Right ventricle myocardium inferior (tissue), 1 donor: Measurements from ENCODE around the gene SLC8A1. TPM values are rescaled to one million over a fixed set of nuclear protein-coding genes. Genes with fewer than 3 reads are reported as not detected.

Source experiments
- ATAC-seq: fragments of 200-7000 bp; cut with Tn5 transposase; one replicate; pipeline ENCODE4 v1.9.1; 2020; ENCODE audit warnings: mild to moderate bottlenecking, moderate library complexity
- DNase-seq: peaks from one replicate; pipeline ENCODE4 v3.0.0; 2021; ENCODE audit errors: missing footprints
- intact Hi-C: fragments of 100-400 bp; cut with DNase I; formaldehyde crosslinking; loops from one replicate; pipeline ENCODE4 v1.11.0; 2022
- total RNA-seq: library from RNA; stranded (reverse); fragmentation: NEBNext Ultra II Directional; extraction: Animal tissue kit (Norgen Biotek cat#: 25700); gene quantifications from one replicate; pipeline ENCODE4 v1.2.1, GENCODE V29; 2021
- donor health status: DM: no; HTN: yes; CAD: no; lungs with severe emphysema.

Gene SLC8A1
- total RNA-seq, 1 donor from 2014 or later, result 999 TPM

- no peak for ATAC-seq
- intact Hi-C loops, result no loop called here
- DNase-seq, result no peak
Observed at GRCh38 chr2:40434731-40435271, 17.1 kb downstream of the SLC8A1 start.

- DNase-seq, result no peak
- intact Hi-C loops, result no loop called here
- peak; percentile 35 for ATAC-seq
Observed at GRCh38 chr2:40433736-40434135, 18.2 kb downstream of the SLC8A1 start.

DNA sequence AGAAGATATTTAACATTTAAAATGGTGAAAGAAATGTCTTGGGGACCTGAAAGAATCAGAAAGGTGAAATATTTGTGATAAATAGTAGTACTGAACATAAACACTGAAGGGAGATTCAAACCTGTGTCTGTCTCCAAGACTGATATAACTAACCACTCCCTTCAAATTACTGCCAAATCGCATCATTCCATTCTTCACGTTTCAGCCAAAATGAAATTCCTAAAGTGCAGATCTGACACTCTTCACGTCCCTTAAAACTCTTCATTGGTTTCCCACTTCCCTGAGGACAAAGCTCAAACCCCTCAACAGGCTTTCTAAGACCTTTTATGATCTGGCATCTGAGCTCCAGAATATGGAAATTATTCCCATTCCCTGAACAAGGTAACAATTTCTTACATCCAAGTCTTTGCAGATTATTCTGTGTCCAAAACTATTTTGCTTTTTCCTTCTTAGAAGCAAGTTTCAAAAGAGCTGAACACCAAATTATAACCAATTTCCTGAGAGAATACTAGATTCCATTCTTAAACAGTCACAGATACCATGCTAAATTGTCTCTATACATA is 18.9 kb downstream of the SLC8A1 start:
- no peak for ATAC-seq
- intact Hi-C loops, result no loop called here

GRCh38 chr2:40431600-40431955 is 20.3 kb downstream of the SLC8A1 start:
- ATAC-seq (peak; percentile 65), DNase-seq (peak; percentile 70)
- intact Hi-C loops, result no loop called here

More for the DNA sequence above, 18.9 kb downstream of the SLC8A1 start:
- no peak for DNase-seq

GRCh38 chr2:40430776-40431599 is 20.9 kb downstream of the SLC8A1 start:
- ATAC-seq (no peak), DNase-seq (no peak)
- intact Hi-C loops, result no loop called here

DNA sequence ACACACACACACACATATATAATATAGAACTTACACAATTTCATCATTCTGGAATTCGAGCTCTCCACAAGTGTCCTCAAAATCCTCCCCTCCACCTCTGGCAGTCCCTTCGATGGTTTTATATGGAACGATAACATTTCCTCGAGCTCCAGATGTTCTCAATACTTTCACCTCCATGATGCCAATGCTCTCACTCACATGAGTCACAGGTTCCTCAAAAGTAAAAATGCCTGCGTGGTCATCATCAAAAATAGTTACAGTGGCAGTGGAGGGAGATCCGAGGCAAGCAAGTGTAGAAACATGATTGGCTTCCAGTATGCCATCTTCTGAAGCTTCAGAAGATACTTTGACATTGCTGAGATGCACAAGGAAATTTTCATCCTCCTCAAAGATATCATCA is 23.5 kb downstream of the SLC8A1 start:
- intact Hi-C loops, result no loop called here
- no peak for DNase-seq
- no peak for ATAC-seq

GRCh38 chr2:40421631-40422297 is 30.1 kb downstream of the SLC8A1 start:
- intact Hi-C loops, result no loop called here
- DNase-seq (peak; percentile 61), ATAC-seq (peak; percentile 40)

GRCh38 chr2:40420478-40420877 is 31.4 kb downstream of the SLC8A1 start:
- no peak for ATAC-seq

GRCh38 chr2:40419364-40419762 is 32.5 kb downstream of the SLC8A1 start:
- DNase-seq (no peak), ATAC-seq (peak; percentile 12)
- intact Hi-C loops, result no loop called here

More at GRCh38 chr2:40420478-40420877, 31.4 kb downstream of the SLC8A1 start:
- no peak for DNase-seq
- intact Hi-C loops, result no loop called here

DNA sequence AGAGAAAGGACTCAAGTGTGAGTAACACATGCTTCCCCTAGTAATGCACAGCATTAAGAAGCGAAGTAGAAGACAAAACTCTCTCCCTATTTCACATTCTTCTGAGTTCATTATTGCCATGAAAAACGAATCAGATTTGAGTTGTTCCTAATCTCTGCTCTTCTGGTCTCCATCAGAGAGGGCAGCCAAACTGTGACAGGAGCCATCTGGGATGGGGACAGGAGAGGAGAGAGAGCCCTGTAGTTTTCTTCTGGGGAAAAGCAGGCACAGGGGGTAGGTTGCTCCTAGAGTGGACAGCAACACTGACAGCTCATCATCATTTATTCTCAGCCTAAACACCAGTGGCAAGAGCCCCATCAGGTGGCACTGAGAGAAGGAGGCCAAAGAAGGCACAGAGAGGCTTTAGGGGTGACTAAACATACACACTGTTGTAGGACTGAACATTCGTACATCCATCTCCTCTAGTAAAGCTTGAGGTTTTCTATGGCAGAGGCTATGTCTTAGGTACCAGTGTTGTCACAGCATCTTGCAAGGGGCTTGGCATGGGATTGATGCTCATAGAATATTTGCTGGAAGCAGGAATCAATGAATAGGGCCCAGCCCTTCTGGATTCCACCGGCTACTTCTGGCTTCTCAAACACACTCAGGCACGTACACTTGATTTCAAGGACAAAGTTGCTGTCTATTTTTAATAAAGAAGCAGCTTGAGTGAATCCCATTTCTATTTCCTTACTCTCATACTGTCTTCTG is 33.1 kb downstream of the SLC8A1 start:
- ATAC-seq (peak; percentile 21), DNase-seq (peak; percentile 46)
- intact Hi-C loops, result no loop called here

- intact Hi-C loops, result no loop called here
- DNase-seq (no peak), ATAC-seq (no peak)
Observed at GRCh38 chr2:40416486-40416885, 35.4 kb downstream of the SLC8A1 start.

DNA sequence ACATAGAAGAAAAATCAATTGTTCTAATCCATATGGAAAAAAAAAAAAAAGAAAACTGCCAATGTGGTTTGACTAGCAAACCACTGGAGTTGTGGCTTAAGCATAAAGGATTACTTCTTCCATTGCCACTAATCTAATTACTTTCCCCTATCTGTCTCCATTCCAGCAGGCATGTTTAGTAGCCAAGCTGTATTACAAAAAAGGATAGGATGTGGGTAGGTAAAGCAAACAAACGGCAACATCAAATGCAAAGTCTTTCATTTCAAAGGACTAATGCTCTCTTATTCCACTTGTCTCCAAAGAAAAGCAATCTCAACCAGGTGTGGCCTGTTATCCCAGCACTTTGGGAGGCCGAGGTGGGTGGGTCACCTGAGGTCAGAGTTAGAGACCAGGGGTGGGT is 36.5 kb downstream of the SLC8A1 start:
- DNase-seq (no peak), ATAC-seq (no peak)
- intact Hi-C loops, result no loop called here

GRCh38 chr2:40412456-40412855 is 39.4 kb downstream of the SLC8A1 start:
- ATAC-seq (no peak), DNase-seq (no peak)
- intact Hi-C loops, result no loop called here

DNA sequence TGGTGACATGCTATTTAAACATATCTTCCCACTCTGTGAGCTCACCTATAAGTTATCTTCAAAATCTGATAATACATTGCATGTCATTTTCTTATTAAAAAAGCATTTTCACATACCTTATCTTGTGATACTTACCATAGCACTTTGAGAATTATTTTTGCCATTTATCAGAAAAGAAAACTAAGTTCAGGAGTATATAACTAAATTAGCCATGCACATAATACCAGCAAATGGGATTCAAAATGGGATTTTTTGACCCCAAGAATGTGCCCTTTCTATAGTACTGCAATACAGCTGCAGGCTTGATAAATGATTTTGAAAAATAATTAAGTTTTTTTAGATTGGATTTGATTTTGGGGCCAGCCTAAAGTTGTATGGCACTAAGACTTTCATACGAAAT is 41.2 kb downstream of the SLC8A1 start:
- intact Hi-C loops, result no loop called here
- ATAC-seq, result no peak

GRCh38 chr2:40409734-40410133 is 42.2 kb downstream of the SLC8A1 start:
- DNase-seq, result no peak
- intact Hi-C loops, result no loop called here
- peak; percentile 43 for ATAC-seq

More for the DNA sequence above, 41.2 kb downstream of the SLC8A1 start:
- DNase-seq, result no peak

GRCh38 chr2:40406485-40407289 is 45.2 kb downstream of the SLC8A1 start:
- intact Hi-C loops, result no loop called here
- no peak for ATAC-seq
- peak; percentile 26 for DNase-seq

DNA sequence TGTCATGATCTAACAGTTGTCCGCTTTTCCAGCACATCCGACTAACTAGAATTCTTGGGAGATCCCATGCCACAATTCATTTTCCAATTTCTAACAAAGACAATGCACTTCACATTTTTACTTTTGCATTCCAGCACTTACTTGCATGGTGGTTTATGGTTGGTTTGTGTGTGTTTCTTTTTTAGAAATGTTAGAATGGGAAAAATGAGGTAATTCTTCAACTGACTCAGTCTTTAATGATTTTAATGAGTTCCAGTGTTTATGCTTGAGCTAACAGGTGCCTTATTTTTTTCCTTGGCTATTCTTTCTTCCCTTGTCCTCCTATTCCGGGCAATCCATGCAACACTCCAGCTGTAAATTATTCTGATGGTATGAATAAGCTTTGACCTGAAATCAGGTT is 46.4 kb downstream of the SLC8A1 start:
- ATAC-seq (no peak), DNase-seq (no peak)
- intact Hi-C loops, result no loop called here

GRCh38 chr2:40404517-40404916 is 47.4 kb downstream of the SLC8A1 start:
- DNase-seq (no peak), ATAC-seq (no peak)
- intact Hi-C loops, result no loop called here
